ENCODE results near the gene IFT22.
"Not testable (repeated sequence)": the region's sequence is repeated elsewhere in the genome, so short reads cannot be mapped to it uniquely, and the experiment has no call there.

IFT22 gene

DNA sequence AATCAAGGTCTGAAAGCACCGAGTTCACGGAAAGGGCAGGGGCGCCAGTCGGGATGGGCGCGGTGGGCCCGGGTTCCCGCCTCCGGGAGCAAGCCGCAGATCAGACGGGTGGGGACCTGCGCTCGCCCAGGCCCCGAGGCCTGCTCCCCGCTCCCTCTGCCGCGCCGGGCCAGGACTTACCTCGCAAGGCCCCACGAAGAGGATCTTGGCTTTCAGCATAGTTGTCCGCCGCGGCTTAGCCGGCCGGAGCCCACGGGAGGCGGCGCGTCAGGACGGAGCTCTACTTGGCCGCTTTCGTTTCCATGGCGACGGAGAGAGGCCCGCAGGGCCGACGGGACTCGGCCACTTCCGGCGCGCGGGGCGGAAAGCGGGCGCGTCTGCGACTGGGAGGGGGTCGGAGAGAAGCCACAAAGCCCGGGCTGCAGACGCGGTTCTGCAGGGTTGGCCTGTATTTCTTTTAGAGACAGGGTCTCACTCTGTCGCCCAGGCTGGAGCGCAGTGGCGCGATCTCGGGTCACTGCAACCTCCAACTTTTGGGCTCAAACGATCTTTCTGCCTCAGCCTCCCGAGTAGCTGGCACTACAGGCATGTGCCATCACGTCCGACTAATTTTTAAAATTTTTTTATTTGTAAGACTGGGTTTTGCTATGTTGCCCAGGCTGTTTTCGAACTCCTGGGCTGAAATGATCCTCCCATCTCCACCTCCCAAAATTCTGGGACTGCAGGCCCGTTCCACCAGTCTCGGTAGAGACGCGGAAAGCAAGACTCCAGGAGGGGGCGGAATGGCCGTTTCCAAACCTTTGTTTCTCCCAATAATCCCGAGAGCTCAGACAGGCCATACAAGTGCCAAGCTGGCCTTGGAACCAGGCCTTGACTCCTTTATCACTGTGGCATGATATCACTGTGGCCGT, at the start of gene IFT22:
Gene IFT22 (minus strand): TSS at position 322 of the 911 bp plus-strand sequence. CDS start 103 bp downstream, at position 219.
- DNase-seq, result peak; percentile 95

DNA sequence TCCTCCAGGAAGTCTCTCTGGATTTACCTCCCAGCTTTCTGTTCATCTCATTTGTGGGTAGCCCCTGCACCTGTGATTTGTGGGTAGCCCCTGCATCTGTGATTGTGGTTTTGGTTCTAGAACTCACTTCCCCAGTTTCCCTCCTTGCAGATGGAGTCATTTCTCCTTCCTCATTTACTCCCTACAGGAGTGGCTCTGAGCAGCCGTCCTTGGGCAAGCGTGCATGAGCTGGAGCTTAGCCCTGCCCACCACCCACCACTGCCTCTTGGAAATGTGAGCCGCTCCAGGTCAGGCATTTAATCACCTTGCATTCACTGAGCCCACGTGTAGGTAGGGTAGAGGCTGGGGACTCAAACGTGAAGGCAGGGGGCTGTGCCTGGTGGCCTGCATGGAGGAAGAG, 49.2 kb upstream of the IFT22 start:
- no peak for DNase-seq

DNA sequence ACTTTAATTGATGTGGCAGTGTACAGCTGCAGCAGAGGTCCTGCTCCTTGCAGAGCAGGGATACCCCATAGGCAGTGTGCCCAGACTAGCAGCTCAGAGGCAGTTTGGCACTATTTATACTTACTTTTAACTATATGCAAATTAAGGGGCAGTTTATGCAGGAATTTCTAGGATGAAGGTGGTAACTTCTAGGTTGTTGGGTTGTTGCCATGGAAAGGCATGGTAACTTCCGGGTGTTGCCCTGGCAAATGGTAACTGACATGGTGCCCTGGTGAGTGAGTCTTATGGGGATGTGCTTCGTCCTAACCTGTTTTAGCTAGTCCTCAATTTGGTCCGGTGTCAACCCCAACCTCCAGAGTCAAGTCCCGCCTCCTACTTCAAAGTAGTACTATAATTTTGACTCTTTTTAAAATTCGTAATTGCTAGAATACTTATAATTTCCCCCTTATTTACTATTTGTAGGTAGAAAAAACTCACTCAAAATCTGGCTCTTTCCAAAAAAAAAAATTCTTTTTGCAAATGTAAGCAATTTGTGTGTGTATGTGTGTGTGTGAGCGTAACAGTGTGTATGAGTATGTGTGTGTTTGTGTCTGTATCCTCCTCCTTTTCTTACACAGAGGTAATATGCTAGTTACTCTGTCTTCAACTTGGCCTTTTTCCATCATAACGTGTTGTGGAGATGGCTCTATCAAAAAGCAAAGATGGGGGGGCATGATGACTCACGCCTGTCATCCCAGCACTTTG, 47.0 kb upstream of the IFT22 start:
- no peak for DNase-seq

DNA sequence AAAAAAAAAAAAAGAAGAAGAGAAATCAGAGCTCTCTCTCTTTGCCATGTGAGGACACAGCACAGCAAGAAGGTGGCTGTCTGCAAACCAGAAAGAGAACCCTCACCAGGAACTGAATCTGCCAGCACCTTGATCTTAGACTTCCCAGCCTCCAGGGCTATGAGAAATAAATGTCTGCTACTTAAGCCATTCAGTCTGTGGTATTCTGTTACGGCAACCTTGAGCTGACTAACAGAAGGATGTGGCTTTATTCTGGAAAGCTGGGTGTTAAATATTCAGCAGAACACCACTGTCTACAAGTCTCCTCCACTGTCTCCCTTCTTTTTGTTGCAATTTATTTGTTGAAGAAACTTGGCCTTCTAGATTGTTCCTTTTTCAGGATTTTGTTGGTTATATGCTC, 46.1 kb upstream of the IFT22 start:
- DNase-seq, result no peak

DNA sequence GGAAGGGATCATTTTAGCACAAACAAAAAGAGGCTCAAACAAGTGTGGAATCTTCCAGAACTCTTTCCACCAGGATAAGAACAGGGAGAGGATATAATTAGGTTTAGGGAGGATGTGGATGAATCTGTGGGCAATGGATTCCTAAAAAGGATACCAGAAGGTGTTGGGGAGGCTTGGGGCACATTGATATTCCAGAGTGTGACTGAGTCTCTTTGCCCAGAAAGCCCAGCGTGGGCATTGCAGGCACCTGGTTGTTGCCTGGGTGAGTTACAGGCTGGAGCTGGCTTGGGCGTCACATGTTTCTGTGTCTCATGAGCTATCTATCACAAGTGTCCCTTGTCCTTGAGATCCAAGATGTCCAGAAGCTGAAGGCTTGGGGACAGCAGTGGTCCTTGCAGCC, 44.3 kb upstream of the IFT22 start:
- DNase-seq, result no peak

DNA sequence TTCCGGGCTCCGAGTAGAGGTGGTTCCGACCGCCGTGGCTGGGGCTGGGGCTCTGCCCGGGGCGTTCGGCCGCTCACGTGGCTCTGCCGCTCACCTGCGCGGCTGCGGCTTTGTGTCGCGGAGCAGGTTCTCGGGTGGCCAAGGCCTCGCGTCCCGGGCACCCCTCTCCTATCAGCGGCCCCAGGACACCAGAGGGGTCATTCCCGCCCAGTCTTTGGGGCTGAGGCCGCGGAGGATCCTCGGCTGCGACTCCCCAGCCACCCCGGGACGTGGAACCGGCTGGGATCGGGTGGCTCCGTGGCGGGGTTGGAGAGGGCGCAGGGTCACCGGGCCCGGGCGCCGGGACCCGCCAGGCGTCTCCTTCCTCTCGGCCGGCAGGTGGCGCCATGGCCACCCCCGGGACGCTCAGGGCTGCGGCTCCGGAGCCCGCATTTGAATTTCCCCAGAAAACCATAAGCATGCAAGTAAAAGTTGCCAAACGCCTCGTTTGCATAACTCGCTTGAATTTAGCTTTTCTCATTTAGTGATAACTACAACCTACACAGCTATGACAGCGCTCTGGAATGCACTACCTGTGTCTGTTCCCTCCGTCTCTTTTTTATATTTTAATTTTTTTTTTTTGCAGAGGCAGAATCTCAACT, 42.2 kb upstream of the IFT22 start:
- DNase-seq, result peak; percentile 88

DNA sequence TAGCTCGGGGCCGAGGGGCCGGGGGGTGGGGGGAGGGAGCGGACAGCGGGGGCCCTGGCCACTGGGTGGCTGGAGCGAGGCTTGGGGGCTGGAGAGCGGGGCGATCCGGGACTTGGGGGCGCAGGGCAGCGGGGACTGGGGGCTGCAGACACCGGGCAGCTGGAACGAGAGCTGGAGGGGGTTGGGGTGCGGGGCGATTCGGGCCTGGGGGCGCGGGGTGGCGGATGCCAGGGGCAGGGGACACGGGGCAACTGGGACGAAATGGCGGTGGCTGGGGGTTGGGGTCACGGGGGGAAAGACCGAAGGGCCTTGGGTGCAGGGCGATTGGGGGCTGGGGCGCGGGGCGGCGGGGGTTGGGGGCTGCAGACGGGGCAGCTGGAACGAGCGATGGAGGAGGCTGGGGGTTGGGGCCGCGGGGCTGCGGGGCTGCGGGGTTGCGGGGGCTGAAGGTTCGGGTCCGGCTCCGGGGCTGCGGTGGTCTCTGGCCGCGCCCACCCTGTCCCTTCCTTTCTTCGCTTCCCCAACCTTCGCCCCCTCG, 41.7 kb upstream of the IFT22 start:
- DNase-seq, result no peak

DNA sequence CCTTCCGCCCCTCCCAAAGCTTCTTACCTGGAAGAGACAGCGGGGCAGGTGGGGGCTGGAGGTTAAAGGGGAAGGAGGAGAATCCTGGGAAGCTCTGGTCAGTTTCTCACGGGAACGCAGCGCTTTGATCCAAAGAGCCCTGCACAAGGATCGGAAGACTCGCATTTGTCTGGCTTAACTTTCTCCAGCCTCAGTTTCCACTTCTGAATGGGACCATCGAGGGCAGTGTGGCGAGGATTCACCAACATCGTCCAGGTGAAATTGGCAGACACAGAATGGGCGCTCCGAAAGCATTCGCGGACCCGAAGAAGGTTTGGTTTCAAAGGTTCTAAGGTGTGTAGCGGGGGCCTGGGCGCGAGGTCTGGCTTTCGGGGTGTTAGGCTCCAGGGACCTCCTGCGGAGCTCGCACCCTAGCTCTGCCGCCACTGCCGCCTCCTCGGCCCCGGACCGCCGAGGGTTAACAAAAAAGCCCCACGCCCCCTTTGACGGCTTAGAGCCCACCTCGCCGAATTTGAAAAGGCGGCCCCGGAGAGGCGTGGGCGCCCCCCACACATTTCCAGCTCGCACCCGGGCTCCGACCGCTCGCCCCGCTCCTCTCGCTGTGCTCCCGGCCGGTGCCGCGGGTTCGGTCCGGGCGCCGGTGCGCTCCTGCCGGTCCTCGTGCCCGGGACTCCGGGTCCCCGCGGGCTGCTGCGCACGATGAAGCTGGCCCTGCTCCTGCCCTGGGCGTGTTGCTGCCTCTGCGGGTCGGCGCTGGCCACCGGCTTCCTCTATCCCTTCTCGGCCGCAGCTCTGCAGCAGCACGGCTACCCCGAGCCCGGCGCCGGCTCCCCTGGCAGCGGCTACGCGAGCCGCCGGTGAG, 41.0 kb upstream of the IFT22 start, which contains the start of gene COL26A1:
Gene COL26A1 (plus strand): TSS at position 542 of the 862 bp plus-strand sequence. CDS start 158 bp downstream, at position 700.
- peak; percentile 87 for DNase-seq

DNA sequence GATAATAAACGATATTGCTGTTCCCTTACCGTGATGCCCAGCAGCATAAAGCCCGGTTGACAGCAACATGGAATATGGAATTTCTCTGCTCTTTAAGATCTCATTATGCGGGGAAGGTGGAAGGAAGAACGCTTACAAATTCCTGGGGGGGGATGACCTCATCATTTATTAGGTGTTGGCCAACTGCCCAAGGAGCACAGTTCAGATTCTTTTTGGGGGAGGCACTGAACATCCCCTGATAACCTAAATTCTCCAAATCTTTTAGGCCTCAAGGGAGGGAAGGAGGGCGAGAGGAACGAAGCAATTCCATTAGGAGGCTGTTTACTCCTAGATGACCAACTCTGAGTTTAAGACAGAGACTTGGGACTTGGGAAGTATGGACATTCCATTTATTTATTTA, 35.8 kb upstream of the IFT22 start:
- DNase-seq, result no peak

DNA sequence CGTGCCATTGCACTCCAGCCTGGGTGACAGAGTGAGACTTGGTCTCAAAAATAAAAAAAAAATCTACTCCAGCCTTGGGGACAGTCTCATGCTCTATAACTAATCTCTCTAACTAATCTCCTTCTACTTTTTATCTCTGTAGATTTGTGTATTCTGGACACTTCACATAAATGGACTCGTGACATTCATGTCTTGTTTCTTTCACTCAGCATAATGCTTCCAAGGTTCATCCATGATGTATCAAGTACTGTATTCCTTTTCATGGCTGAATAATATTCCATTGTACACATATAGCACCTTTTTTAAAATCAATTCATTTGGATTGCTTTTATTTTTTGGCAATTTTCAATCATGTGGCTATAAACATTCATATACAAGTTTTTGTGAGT, 31.3 kb upstream of the IFT22 start:
- no peak for DNase-seq

DNA sequence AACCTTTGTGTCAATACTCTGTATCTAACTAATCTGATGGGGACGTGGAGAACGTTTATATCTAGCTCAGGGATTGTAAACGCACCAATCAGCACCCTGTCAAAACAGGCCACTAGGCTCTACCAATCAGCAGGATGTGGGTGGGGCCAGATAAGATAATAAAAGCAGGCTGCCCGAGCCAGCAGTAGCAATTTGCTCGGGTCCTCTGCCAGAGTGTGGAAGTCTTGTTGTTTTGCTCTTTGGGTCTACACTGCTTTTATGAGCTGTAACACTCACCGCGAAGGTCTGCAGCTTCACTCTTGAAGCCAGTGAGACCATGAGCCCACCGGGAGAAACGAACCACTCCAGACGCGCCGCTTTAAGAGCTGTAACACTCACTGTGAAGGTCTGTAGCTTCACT, 27.7 kb upstream of the IFT22 start:
- DNase-seq, result not testable (repeated sequence)

DNA sequence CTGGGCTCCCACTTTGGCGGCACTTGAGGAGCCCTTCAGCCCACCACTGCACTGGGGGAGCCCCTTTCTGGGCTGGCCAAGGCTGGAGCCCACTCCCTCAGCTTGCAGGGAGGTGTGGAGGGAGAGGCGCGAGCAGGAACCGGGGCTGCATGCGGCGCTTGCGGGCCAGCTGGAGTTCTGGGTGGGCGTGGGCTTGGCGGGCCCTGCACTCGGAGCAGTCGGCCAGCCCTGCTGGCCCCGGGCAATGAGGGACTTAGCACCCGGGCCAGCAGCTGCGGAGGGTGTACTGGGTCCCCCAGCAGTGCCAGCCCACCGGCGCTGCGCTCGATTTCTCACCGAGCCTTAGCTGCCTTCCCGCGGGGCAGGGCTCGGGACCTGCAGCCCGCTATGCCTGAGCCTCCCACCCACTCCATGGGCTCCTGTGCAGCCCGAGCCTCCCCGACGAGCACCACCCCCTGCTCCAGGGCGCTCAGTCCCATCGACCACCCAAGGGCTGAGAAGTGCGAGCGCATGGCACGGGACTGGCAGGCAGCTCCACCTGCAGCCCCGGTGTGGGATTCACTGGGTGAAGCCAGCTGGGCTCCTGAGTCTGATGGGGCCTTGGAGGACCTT, 26.9 kb upstream of the IFT22 start:
- not testable (repeated sequence) for DNase-seq

DNA sequence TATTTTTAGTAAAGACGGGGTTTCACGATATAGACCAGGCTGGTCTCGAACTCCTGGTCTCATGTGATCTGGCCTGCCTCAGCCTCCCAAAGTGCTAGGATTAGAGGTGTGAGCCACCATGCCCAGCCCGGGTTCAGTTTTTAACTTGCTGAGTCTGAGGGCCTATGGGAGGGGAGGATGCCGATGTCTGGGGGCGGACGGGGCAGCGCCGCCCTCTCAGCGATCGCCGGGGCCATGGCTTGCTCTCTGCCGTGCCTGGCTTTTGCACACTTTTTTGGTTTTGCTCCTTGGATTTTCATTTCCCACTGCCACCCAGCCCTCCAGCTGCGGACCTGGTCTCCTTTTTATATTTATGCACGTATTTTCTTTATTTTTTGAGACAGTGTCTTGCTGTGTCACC, 25.9 kb upstream of the IFT22 start:
- DNase-seq, result no peak

DNA sequence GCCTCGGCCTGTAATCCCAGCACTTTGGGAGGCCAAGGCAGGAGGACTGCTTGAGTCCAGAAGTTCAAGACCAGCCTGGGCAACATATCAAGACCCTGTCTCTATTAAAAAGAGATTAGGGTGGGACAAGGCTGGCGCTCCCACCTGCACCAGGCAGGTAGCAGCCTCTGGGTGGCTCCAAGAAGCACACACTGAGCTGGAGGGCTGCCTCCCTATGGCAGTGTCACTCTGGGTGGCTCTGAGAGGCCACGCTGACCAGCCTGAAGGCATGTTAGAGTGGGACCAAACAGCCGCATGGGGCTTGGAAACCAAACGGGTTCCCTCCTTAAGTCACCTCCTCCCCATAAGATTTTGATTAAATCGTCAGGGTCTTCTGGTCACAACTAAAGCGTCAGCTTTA, 21.3 kb upstream of the IFT22 start:
- no peak for DNase-seq

DNA sequence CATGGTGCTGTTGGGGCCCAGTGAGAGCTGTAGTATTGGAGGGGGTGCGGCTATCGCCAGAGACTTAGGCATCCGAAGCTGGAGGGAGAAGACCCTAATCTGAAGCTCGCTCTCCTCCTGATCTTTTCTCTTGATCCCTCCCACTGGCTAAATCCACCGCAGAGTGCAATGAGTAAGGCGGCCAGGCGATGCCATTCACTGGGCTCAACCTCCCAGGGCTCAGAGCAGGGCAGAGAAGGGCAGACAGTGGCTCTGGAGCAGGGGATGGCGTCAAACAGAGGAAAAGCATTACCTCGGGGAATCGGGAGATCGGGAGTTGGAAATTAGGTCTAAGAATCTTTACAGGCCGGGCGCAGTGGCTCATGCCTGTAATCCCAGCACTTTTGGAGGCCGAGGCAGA, 18.8 kb upstream of the IFT22 start:
- no peak for DNase-seq

DNA sequence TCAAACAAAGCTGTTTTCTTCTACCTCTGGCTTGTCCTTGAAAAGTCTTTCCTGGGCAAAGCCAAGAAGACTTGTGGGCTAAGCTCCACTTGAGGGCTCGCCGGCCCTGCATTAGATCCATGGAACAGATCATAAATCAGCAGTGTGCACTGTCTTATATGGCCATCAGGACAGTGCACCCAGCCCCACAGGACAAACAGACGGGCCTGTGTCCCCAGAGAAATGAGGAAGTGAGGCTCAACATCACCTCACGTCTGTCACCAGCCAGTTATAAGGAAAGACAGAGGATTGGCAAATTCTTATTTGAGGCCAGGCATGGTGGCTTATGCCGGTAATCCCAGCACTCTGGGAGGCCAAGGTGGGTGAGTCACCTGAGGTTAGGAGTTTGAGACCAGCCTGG, 12.3 kb upstream of the IFT22 start:
- DNase-seq, result no peak

DNA sequence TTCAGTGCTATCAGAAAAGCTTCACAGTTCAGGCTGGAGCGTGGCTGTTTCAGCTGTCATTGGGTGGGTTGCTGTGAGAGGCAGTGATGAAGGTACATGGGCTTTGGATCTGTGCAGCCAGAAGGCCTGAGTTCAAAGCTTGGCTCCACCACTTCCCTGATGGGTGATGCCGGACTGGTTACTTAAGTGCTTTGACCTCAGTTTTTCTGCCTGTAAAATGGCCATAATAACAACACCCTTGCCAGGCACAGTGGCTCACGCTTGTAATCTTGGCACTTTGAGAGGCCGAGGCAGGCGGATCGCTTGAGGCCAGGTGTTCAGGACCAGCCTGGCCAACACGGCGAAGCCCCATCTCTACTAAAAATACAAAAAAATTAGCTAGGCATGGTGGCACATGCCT, 10.4 kb upstream of the IFT22 start:
- no peak for DNase-seq

DNA sequence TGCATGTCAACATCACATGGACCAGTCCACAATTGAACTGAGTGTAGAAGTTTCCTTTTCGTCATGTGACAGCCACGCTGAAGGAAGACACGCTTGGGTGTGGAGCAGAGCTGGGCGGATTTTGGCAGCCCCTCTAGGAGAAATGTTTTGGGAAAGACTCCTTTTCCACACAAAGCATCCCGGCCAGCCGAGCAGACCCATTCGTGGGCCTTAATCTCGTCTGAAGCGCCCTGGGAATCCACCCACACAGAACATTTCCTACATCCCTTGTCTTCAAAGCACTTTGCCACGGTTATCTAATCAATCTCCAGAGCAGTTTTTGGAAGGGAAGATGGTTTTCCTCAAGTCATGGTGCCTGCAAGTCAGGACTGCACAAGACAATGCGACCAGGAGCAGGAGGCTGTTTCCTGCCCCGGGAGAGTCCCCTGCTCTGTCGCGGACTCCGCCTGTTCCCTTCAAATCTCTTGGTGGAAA, 8.4 kb upstream of the IFT22 start:
- peak; percentile 79 for DNase-seq

DNA sequence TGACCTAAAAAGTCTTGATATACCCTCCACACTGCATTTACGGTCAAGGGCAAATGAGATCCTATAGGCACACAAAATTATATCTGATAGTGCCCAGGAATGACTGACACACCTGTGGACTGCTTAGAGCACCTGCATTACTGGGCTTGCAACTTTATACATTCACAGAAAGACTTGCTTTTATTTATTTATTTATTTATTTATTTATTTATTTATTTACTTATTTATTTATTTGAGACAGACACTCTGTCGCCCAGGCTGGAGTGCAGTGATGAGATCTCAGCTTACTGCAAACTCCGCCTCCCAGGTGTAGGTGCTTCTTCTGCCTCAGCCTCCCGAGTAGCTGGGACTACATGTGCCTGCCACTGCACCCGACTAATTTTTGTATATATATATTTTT, 6.5 kb upstream of the IFT22 start:
- no peak for DNase-seq

DNA sequence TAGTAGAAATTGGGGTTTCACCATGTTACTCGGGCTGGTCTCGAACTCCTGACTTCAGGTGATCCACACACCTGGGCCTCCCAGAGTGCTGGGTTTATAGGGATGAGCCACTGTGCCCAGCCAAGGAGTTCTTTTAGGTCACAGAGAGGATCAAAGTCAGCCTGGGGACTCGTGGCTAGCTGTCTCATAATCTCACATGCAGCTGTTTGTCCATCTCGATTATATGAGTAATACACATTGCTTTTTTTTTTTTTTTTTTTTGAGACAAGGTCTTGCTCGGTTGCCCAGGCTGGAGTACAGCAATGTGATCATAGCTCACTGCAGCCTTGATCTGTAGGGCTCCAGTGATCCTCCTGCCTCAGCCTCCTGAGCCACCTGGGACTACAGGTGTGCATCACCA, 2.2 kb downstream of the IFT22 start:
- DNase-seq, result no peak

DNA sequence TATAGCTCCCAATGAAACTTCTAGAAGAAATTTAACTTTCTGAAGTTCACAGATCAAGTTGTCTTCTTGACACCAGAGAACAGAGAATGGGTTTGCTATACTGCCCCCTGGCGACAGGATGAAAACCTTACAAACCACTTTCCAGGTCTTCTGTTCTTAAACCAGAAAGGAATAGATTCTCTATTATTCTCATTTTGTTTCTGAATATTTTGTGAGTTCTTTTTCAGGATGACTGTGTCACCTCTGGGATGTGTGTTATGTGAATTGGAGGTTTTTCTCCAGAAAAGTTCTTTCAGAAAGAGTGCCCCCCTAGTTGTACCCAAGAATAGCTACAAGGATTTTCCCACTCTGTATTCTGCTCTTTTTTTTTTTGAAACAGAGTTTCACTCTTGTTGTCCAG, 6.3 kb downstream of the IFT22 start:
- peak; percentile 68 for DNase-seq
